Gastroesophageal sphincter (tissue), 4 donors: ENCODE measurements around the gene LAMA5. TPM values are rescaled to one million over a fixed set of nuclear protein-coding genes. Genes with fewer than 3 reads are reported as not detected.

Experiments used
- ATAC-seq: fragments of 150-250 bp; one replicate; pipeline ENCODE4 v1.9.1; 2016; ENCODE audit warnings: mild to moderate bottlenecking, moderate library complexity
- H3K27ac ChIP-seq, 4 donors: fragments of 200-600 bp; sonication (generic) in 3 of 4; 1 replicate in 3 of 4; 2 replicates in 1 of 4; pipeline ENCODE4 v1.5.1; 2016 to 2019
- H3K27me3 ChIP-seq: fragments of 200-600 bp; sonication (generic); one replicate; pipeline ENCODE4 v1.5.1; 2019
- H3K36me3 ChIP-seq, 2 donors: fragments of 200-600 bp; sonication (generic); one replicate each; pipeline ENCODE4 v1.5.1; 2019; ENCODE audit warnings: control low read depth in 1 of 2
- H3K4me1 ChIP-seq, 3 donors: fragments of 200-600 bp; sonication (generic); 1 replicate in 2 of 3; 2 replicates in 1 of 3; pipeline ENCODE4 v1.5.1; 2016 to 2019; ENCODE audit warnings: control low read depth in 2 of 3
- H3K4me3 ChIP-seq, 2 donors: fragments of 200-600 bp; sonication (generic); one replicate each; pipeline ENCODE4 v1.5.1; 2019; ENCODE audit warnings: mild to moderate bottlenecking in 1 of 2, moderate library complexity in 1 of 2
- H3K9me3 ChIP-seq, 3 donors: fragments of 200-600 bp; sonication (generic); one replicate each; pipeline ENCODE4 v1.5.1; 2017 to 2019; ENCODE audit warnings: control low read depth in 2 of 3
- CTCF ChIP-seq, 4 experiments: fragments of 200-600 bp in 2 of 4; fragments of 450-650 bp in 2 of 4; sonication (generic) in 1 of 4; IDR thresholded peaks; one replicate each; pipeline ENCODE4 v1.5.1; 2017 to 2019; ENCODE audit warnings: antibody characterized with exemption in 4 of 4, mild to moderate bottlenecking in 2 of 4, moderate library complexity in 2 of 4
- EP300 ChIP-seq: sonication (generic); formaldehyde crosslinking; IDR thresholded peaks from one replicate; pipeline ENCODE4 v1.6.1; 2017; ENCODE audit warnings: antibody characterized with exemption, mild to moderate bottlenecking
- POLR2A ChIP-seq, 2 donors: fragments of 450-650 bp; IDR thresholded peaks; one replicate each; pipeline ENCODE4 v1.6.1; 2017; ENCODE audit warnings: antibody characterized with exemption in 2 of 2, mild to moderate bottlenecking in 2 of 2, moderate library complexity in 1 of 2
- POLR2AphosphoS5 ChIP-seq: sonication (generic); formaldehyde crosslinking; IDR thresholded peaks from one replicate; pipeline ENCODE4 v1.6.1; 2017; ENCODE audit warnings: antibody characterized with exemption
- WGBS, 2 donors: methylation state at CpG; one replicate each; pipeline ENCODE4 v1.1.5; 2018; ENCODE audit warnings: low coverage in 1 of 2; 5-methylcytosine and 5-hydroxymethylcytosine counted together
- total RNA-seq, 4 donors: library from RNA; depleted of rRNA; stranded (reverse); fragments of >200 nt; gene quantifications; one replicate each; pipeline ENCODE4 v1.1.0, GENCODE V29; 2016

Gene LAMA5
- total RNA-seq, 4 donors from 2014 or later: 58.6 to 259 (median 172) TPM

- no peak for ATAC-seq
- Histone ChIP-seq H3K4me1 (peaks cover 0 to 18% (median 3%) of the 10 kb centered on the region in 3 donors), H3K27ac (peak overlapping the region in 1 of 4 donors; percentile 25), H3K36me3 (peaks cover 0 to 78% of the 10 kb centered on the region in 2 donors), H3K9me3 (no peaks in the 10 kb centered on the region), H3K27me3 (no peaks in the 10 kb centered on the region), H3K4me3 (no peak overlapping the region)
- TF ChIP-seq EP300 (no peak), POLR2A (IDR thresholded peaks at IDR 0.05) (no peak), CTCF (IDR thresholded peaks at IDR 0.05) (no peak), POLR2AphosphoS5 (no peak)
- WGBS, 2 donors: 83% methylated on average over 3 of the region's 8 CpGs; no CpG with 5 or more reads in 1 of the 2 donors
Measured at GRCh38 chr20:62259294-62259565, 107.9 kb downstream of the LAMA5 start.

Other genes starting within 250 kb of the LAMA5 start
- 10 to 100 TPM; 23.6 to 38.4 (median 35.3) TPM for gene LSM14B, start 244.8 kb downstream of the LAMA5 start, total RNA-seq
- gene PSMA7, start 223.9 kb downstream of the LAMA5 start, total RNA-seq: 100 to 1,000 TPM; 253 to 352 (median 303) TPM
- 10 to 100 TPM in 2 of 4 donors, 1 to 10 TPM in 2; 6.8 to 12.3 (median 11.1) TPM for gene SS18L1, start 223.5 kb downstream of the LAMA5 start, total RNA-seq
- gene MTG2, start 184.3 kb downstream of the LAMA5 start, total RNA-seq: 10 to 100 TPM; 23.7 to 31.3 (median 30.2) TPM
- gene HRH3, start 147.0 kb downstream of the LAMA5 start, total RNA-seq: not detected
- 10 to 100 TPM; 36.6 to 57.3 (median 46.7) TPM for gene OSBPL2, start 128.8 kb downstream of the LAMA5 start, total RNA-seq
- gene ADRM1, start 64.3 kb downstream of the LAMA5 start, total RNA-seq: 100 to 1,000 TPM; 131 to 182 (median 151) TPM
- gene RPS21, start 19.8 kb upstream of the LAMA5 start, total RNA-seq: 1,000 to 10,000 TPM in 3 of 4 donors, 100 to 1,000 TPM in 1; 383 to 2,881 (median 2,372) TPM
- gene CABLES2, start 40.0 kb upstream of the LAMA5 start, total RNA-seq: 1 to 10 TPM; 2.7 to 9.8 (median 3.8) TPM
- gene RBBP8NL, start 60.2 kb upstream of the LAMA5 start, total RNA-seq: under 1 TPM in 1 of 4 donors, not detected in 3; 0.20 TPM
- gene GATA5, start 108.7 kb upstream of the LAMA5 start, total RNA-seq: 1 to 10 TPM in 2 of 4 donors, under 1 TPM in 2; 0.31 to 2.2 (median 1.1) TPM